ENCODE results near the gene VKORC1.

VKORC1 gene

DNA sequence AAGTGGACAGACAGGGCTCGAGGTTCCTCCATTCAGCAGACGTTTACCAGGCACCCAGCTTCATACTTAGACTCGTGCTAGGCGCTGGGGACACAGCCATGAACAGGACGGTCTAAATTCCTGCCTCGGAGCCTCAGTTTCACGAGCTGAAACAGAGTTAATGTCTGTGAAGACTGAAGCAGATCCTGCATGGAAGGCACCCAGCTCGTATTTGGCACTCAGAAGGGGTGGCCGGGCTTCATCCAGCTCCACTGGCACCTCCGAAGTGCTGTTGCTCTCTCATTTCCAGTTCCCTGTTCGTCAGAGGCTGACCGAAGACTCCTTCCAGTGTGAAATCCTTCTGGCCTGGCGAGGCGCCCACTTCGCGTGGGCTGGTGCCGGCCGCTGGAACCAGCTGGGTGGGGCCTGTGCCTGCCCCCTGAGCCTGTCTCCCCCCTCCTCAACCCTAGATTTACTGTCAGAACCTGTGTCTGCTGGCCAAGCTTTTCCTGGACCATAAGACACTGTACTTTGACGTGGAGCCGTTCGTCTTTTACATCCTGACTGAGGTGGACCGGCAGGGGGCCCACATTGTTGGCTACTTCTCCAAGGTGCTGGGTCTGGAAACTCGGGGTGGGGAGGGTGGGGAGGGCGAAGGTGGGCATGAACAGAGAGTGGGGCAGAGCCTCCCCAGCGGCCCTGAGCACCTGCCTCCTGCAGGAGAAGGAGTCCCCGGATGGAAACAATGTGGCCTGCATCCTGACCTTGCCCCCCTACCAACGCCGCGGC is 35.2 kb upstream of the VKORC1 start:
- DNase-seq = no peak

- no peak for DNase-seq
These were observed 34.3 kb upstream of the VKORC1 start for GRCh38 chr16:31128711-31129567.

DNA sequence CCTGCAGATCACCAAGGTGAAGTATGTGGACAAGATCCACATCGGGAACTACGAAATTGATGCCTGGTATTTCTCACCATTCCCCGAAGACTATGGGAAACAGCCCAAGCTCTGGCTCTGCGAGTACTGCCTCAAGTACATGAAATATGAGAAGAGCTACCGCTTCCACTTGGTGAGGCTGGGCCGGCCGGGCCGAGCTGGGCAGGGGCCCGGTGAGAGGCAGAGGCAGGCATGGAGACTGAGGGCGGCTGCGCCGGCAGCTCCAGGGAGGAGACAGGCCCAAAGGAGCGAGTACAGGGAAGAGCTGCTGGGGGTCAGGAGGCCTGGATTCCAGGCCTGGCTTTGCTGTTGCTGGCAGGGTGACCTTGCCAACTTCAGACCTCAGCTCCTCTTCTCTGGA is 32.6 kb upstream of the VKORC1 start:
- no peak for DNase-seq

GRCh38 chr16:31125844-31126243 is 31.2 kb upstream of the VKORC1 start:
- no peak for DNase-seq

GRCh38 chr16:31120129-31120528 is 25.5 kb upstream of the VKORC1 start:
- no peak for DNase-seq

DNA sequence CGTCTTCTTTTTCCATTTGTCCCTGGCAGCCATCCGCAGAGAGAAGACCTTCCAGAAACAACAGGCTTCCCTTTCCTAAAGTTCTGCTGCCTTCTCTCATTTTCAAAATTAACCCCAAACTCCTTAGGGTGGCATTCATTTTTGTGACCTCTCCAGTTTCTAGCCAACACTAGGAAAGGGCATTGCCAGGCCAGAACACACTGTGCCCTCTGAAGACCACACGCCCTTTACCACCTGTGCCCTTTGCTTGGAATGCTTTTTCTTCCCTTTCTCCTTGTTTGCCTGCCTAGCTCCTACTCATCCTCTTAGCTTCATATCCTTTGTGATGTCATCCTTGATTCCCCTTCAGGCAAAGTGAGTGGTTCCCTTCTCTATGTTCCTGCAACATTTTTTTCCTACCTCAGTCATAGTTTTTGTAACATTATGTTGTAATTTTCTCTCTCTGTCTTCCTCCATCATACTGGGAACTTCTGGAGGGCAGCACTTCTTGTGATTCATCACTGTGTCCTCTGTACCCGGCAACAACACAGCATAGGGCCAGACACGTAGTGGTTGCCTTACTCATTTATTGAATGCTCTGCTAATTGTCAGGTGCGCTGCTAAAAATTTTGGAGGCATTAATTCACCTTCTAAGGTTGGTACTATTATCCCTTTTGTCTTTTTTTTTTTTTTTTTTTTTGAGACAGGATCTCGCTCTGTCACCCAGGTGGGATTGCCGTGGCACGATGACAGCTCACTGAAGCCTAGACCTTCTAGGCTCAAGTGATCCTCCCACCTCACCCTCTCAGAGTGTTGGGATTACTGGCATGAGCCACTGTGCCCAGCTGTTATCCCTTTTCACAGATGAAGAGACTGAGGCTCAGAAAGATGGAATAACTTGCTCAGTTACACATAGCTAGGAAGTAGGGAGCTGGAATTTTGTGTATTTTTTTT is 23.9 kb upstream of the VKORC1 start:
- no peak for DNase-seq

GRCh38 chr16:31117384-31118222 is 23.0 kb upstream of the VKORC1 start, which contains the start of gene KAT8:
Gene KAT8, plus strand, starts transcription at chr16:31117664. Its CDS starts 18 bp downstream, at chr16:31117682.
- DNase-seq = peak; percentile 96

DNA sequence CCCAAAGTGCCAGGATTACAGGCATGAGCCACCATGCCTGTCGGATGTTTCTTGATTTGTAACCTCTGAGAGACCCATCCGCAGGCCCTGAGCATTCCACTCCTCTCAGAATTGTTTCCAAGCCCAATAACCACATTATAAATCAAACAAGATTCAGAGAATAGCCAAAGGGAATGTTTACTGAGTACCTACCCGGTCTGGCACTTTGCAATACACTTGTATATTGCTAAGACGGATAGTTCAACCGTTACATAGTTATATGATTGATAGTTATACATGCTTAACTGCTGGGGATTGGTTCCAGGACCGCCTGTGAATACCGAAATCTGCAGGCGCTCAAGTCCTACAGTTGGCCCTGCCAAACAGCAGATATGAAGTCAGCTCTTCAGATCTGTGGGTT is 19.9 kb upstream of the VKORC1 start:
- DNase-seq = no peak

DNA sequence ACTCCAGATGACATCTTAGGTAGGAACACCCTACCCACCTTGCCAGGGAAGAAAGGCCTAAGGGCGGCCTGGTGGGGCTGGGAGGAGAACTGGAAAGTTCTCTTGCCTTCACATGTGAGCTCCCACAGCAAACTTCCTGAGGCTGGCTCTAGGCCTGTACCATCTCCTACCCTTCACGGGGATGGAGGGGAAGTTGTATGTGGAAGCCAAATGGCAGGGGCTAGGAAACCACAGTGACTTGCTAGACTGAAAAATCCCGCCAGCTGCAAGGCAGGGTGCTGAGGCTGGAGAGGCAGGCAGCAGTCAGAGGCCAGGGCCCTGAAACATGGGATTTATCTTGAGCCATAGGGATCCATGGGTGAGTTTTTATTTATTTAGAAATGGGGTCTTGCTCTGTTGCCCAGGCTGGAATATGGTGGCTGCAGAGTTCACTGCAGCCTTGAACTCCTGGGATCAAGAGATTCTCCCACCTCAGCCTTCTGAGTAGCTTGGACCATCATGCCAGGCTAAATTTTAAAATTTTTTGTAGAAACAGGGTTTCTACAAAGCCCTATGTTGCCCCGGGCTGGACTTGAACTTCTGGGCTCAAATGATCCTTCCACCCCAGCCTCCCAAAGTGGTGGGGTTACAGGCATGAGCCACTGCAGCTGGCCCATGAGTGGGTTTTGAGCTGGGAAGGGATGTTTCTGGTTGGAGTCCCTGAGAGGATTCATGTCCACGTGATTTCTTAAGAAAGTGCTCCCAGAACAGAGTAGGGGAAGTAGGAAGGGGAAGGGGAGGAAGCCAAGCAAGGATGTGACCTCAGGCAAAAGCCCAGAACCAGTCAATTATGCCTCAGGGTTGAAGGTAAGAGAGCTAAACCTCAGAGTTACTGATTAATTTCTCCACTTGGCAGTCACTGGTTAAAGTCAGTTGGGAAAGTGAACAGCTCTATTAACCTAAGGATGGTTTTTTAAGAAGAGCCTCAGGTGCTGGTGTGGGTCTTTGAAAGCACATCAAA is 18.8 kb upstream of the VKORC1 start:
- no peak for DNase-seq

GRCh38 chr16:31112711-31113110 is 18.1 kb upstream of the VKORC1 start:
- no peak for DNase-seq

DNA sequence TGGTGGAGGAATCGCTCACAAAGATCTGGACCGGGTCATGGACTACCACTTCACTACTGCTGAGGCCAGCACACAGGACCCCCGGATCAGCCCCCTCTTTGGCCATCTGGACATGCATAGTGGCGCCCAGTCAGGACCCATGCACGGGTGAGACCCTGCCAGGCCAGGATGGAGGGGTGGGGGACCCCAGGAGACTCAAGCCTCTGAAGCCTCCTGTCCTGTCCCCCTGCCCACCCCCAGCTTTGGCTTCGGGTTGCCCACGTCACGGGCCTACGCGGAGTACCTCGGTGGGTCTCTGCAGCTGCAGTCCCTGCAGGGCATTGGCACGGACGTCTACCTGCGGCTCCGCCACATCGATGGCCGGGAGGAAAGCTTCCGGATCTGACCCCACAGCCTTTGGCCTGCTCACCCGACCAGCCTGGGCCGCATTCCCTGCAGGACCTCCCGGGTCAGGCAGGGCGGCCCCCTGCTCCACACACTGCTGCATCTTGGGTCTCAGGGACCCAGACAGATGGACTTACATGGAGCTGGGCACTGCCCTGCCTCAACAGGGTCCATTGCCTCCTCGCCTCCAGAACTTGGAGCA is 17.4 kb upstream of the VKORC1 start:
- no peak for DNase-seq

DNA sequence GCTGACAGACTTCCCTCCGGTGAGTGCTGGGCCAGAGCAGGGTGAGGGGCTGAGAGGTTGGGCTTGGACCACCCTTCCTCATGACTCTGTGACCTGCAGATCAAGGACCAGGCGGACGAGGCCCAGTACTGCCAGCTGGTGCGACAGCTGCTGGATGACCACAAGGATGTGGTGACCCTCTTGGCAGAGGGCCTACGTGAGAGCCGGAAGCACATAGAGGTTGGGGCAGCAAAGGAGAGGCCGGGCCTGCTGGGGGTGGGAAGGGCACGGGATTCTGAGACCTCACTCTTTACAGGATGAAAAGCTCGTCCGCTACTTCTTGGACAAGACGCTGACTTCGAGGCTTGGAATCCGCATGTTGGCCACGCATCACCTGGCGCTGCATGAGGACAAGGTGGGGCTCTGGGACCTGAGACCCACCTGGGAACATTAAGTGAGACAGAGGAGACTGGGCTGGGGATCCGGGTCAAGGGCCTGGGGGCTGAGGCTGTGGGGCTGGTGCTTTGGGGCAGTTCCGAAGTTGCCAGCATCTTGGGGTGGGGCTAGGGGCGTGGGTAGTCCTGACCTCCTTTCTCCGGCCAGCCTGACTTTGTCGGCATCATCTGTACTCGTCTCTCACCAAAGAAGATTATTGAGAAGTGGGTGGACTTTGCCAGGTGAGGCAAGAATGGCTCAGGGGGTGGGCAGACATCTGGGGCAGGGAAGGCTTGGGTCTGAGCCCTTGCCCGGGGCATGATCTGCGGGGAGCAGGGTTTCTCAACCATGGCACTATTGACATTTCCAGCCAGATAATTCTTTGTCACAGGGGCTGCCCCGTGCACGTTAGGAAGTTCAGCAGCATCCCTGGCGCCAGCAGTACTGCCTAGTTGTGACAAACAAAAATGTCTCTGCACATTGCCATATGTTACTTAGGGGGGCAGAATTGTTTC is 15.8 kb upstream of the VKORC1 start:
- no peak for DNase-seq

DNA sequence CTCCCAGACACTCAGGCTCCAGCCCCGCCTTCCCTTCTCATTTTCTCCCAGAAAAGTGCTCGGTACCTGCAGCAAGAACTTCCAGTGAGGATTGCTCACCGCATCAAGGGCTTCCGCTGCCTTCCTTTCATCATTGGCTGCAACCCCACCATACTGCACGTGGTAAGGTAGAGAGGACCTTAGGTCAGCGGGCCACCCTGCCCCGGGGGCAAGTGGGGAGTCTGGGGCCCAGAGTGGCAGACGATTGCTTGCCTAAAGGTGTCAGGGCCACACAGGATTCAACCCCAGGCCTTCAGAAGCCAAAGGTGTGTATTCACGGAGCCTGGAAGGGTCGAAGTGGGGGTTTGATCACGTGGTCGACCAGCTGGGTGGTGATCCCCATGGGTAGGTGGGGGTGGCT is 15.0 kb upstream of the VKORC1 start:
- DNase-seq = no peak

- DNase-seq = no peak
These were observed 14.4 kb upstream of the VKORC1 start for GRCh38 chr16:31108794-31109558.

GRCh38 chr16:31108035-31108793 is 13.6 kb upstream of the VKORC1 start, which contains the start of gene BCKDK:
Gene BCKDK, plus strand, starts transcription at chr16:31108386. Its CDS starts 838 bp downstream, at chr16:31109224.
- DNase-seq = peak; percentile 38

GRCh38 chr16:31107465-31107867 is 12.9 kb upstream of the VKORC1 start:
- DNase-seq = no peak
